HG03432 (cell line): ENCODE measurements around the gene DERL2.

ENCODE experiments used
- ATAC-seq: cut with Tn5 transposase; IDR thresholded peaks from one replicate; pipeline ENCODE4 v1.9.1; 2021; ENCODE audit warnings: mild to moderate bottlenecking, moderate library complexity; ENCODE audit not compliant: unreplicated experiment

The DERL2 gene

GRCh38 chr17:5502552-5502951 is 16.6 kb upstream of the DERL2 start:
- ATAC-seq = no peak

- no peak for ATAC-seq
These were observed 15.7 kb upstream of the DERL2 start for GRCh38 chr17:5501685-5502084.

- no peak for ATAC-seq
These were observed 14.8 kb upstream of the DERL2 start for GRCh38 chr17:5500589-5501391.

- no peak for ATAC-seq
These were observed 14.2 kb upstream of the DERL2 start for GRCh38 chr17:5500247-5500588.

GRCh38 chr17:5499476-5500231 is 13.7 kb upstream of the DERL2 start:
- ATAC-seq = no peak

- ATAC-seq = no peak
These were observed 7.0 kb upstream of the DERL2 start for GRCh38 chr17:5492970-5493369.

- no peak for ATAC-seq
These were observed 2.8 kb upstream of the DERL2 start for GRCh38 chr17:5488752-5489151.

GRCh38 chr17:5486206-5487124 is 487 bp upstream of the DERL2 start, which contains the start of gene MIS12:
MIS12 (plus strand) TSS chr17:5486566; CDS start chr17:5488863, 2,297 bp downstream.
- ATAC-seq = peak; percentile 85

- no peak for ATAC-seq
These were observed 4.5 kb downstream of the DERL2 start for GRCh38 chr17:5481451-5481850.

- ATAC-seq = no peak
These were observed 5.0 kb downstream of the DERL2 start for GRCh38 chr17:5480962-5481361.

- ATAC-seq = no peak
These were observed 7.0 kb downstream of the DERL2 start for GRCh38 chr17:5478992-5479391.

GRCh38 chr17:5473906-5474305 is 12.1 kb downstream of the DERL2 start:
- no peak for ATAC-seq

GRCh38 chr17:5472511-5472910 is 13.5 kb downstream of the DERL2 start:
- ATAC-seq = no peak

- peak; percentile 17 for ATAC-seq
These were observed 17.9 kb downstream of the DERL2 start for GRCh38 chr17:5468075-5468473.

GRCh38 chr17:5467416-5467815 is 18.6 kb downstream of the DERL2 start:
- no peak for ATAC-seq

GRCh38 chr17:5466295-5466694 is 19.7 kb downstream of the DERL2 start:
- ATAC-seq = no peak

GRCh38 chr17:5464717-5465507 is 21.1 kb downstream of the DERL2 start:
- ATAC-seq = no peak

- no peak for ATAC-seq
These were observed 39.2 kb downstream of the DERL2 start for GRCh38 chr17:5446786-5447185.

GRCh38 chr17:5444209-5444608 is 41.8 kb downstream of the DERL2 start:
- no peak for ATAC-seq

GRCh38 chr17:5443728-5444127 is 42.2 kb downstream of the DERL2 start:
- no peak for ATAC-seq

GRCh38 chr17:5439446-5439764 is 46.6 kb downstream of the DERL2 start:
- ATAC-seq = no peak
